ENCODE results near the gene RTN4RL2.

The RTN4RL2 gene

GRCh38 chr11:57476757-57477506 lies 16.6 kb downstream of the RTN4RL2 start:
- peak; percentile 33; the same call in 1 of the 2 replicates for TF ChIP-seq CTCF (conservative IDR thresholded peaks at IDR 0.05; ENCODE audit: low read length)
- DNase-seq (ENCODE audit: low read depth) = no peak
- H3K4me3 ChIP-seq (ENCODE audit: low read length) = no peak overlapping the region

- no peak for DNase-seq (ENCODE audit: low read depth)
- no peak for TF ChIP-seq CTCF (conservative IDR thresholded peaks at IDR 0.05; ENCODE audit: low read length)
- no peak overlapping the region for H3K4me3 ChIP-seq (ENCODE audit: low read length)
Observed at GRCh38 chr11:57477507-57478189, 17.3 kb downstream of the RTN4RL2 start.

GRCh38 chr11:57479021-57479663 lies 18.8 kb downstream of the RTN4RL2 start:
- H3K4me3 ChIP-seq (ENCODE audit: low read length) = no peak overlapping the region
- no peak for TF ChIP-seq CTCF (conservative IDR thresholded peaks at IDR 0.05; ENCODE audit: low read length)
- no peak for DNase-seq (ENCODE audit: low read depth)

- DNase-seq (ENCODE audit: low read depth) = no peak
- TF ChIP-seq CTCF (conservative IDR thresholded peaks at IDR 0.05; ENCODE audit: low read length) = no peak
- no peak overlapping the region for H3K4me3 ChIP-seq (ENCODE audit: low read length)
Observed at GRCh38 chr11:57479911-57480310, 19.6 kb downstream of the RTN4RL2 start.

GRCh38 chr11:57480409-57481137 lies 20.2 kb downstream of the RTN4RL2 start:
- no peak overlapping the region for H3K4me3 ChIP-seq (ENCODE audit: low read length)
- DNase-seq (ENCODE audit: low read depth) = no peak
- TF ChIP-seq CTCF (conservative IDR thresholded peaks at IDR 0.05; ENCODE audit: low read length) = peak; percentile 67

GRCh38 chr11:57481315-57481714 lies 21.0 kb downstream of the RTN4RL2 start:
- no peak for DNase-seq (ENCODE audit: low read depth)
- TF ChIP-seq CTCF (conservative IDR thresholded peaks at IDR 0.05; ENCODE audit: low read length) = no peak
- no peak overlapping the region for H3K4me3 ChIP-seq (ENCODE audit: low read length)
